Dendritic cell treated with granulocyte-macrophage colony-stimulating factor and Interleukin-4, amounts not matched to agents 40 ng/mL and 50 ng/mL, for 4 days (primary cell): ENCODE results near the gene SYTL1.

Experiments used
- H3K27ac Mint-ChIP-seq: one replicate; pipeline ENCODE4 v1.8.0; 2022; ENCODE audit warnings: mild to moderate bottlenecking, mixed read lengths
- H3K27me3 Mint-ChIP-seq: one replicate; pipeline ENCODE4 v1.8.0; 2022; ENCODE audit warnings: mild to moderate bottlenecking, mixed read lengths
- H3K36me3 Mint-ChIP-seq: one replicate; pipeline ENCODE4 v1.8.0; 2022; ENCODE audit warnings: low read depth, mixed read lengths
- H3K4me1 Mint-ChIP-seq: one replicate; pipeline ENCODE4 v1.8.0; 2022; ENCODE audit warnings: low read depth, mixed read lengths
- H3K4me3 Mint-ChIP-seq: one replicate; pipeline ENCODE4 v1.8.0; 2022; ENCODE audit warnings: mild to moderate bottlenecking, moderate library complexity, mixed read lengths
- H3K9me3 Mint-ChIP-seq: one replicate; pipeline ENCODE4 v1.8.0; 2022; ENCODE audit warnings: mixed read lengths
- intact Hi-C: fragments of 100-400 bp; cut with micrococcal nuclease; formaldehyde crosslinking; loops from one replicate; pipeline ENCODE4 v1.15.0; 2022

SYTL1 gene

DNA sequence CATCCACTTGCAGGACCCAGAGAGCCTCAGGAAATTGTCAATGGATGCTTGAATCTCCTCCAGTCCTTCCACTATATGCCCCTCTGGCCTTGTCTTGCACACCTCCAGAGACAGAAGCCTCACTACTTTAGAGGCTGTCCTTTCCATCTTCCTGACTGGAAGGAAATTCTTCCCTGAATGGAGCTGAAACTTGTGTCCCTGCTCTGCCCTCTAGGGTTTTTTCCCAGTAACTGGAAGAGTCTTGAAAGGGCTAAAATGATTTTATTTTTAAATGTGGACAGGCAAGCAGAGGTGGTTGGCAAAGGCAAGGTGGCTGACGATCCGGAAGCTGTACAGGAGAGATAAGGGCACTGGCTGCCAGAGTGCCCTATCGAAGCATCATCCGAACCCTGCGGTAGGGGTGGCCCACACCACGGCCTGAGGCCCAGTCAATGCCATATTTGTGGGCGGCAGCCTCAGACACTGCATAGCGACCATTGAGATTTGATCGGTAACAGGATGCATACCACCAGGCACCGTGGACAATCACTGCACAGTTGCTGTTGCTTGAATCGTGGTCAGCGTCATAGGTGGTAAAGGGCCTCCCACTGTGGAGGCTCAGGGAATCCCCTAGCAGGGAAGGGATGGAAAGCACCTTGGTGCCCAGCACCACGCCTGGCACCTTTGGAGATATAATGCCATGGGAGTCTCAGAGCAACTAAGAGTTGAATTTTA is 27.2 kb downstream of the SYTL1 start:
- intact Hi-C loops: no loop called here
- Mint-ChIP-seq H3K4me3 (peak overlapping the region; percentile 23), H3K4me1 (peaks cover 73% of the 10 kb centered on the region), H3K27ac (peak overlapping the region; percentile 86), H3K36me3 (peaks cover 15% of the 10 kb centered on the region), H3K27me3 (no peaks in the 10 kb centered on the region), H3K9me3 (no peaks in the 10 kb centered on the region)

DNA sequence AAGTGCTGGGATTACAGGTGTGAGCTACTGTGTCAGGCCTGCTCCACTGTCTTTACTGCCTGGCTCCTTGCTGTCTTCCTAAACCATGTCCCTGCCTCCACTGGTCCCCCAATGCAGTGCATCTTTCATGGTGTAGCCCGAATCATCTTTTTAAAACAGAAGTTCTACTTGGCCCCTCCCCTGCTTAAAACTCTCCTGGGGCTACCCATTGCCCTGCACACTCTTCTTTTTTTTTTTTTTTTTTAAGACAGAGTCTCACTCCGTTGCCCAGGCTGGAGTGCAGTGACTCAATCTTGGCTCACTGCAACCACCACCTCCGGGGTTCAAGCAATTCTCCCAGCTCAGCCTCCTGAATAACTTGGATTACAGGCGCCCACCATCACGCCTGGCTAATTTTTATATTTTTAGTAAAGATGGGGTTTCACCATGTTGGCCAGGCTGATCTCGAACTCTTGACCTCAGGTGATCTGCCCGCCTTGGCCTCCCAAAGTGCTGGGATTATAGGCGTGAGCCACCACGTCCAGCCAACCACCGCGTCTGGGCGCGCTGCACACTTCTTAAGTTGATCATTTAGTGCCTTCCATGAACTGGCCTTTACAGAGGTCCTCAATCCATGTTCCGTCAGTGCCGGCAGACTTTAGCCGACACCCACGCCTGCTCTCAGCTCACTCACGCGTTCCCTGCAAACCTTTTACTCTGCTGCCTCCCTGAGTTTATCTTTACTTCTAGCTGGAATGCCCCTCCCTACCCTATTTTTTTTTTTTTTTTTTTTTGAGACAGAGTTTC is 30.4 kb downstream of the SYTL1 start:
- Mint-ChIP-seq H3K27ac (peak overlapping the region; percentile 23), H3K4me1 (peaks cover 47% of the 10 kb centered on the region)

DNA sequence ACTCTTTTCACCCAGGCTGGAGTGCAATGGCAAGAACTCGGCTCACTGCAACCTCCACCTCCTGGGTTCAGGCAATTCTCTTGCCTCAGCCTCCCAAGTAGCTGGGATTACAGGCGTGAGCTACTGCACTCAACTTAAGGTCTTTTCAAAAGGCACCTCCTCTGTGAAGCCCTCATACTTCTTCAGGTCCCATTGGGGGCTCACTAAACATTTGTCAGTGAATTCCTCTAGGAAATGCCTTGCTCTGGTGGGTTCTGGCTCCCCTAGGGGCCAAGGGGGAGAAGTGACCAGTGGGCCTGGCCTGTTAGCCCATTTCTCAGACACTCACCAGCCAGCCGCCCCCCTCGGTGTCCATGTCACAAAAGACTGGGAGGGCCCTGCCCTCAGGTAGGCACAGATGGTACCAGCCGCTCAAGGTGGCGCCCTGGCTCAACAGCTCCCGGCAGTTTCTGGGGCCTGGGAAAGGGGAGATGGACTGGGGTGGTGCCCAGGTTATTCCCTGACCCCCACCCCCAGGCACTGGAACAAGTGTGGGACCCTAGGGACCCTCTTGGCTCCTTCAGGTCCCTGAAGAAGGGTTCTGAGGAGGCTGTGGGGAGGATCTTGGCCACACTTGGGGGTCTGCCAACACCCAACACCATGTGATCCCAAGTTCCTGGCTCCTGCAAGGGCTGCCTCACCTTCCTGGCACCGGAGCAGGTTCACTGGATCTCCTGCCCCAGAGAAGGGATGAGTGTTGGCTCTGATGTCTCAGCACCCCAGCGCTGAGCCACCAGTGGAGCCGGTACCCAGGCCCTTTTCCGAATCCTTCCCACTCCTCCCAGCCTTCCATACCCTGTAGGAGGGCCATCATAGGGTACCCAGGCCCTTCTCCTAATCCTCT is 31.2 kb downstream of the SYTL1 start:
- Mint-ChIP-seq H3K27me3 (peaks cover 2% of the 10 kb centered on the region), H3K4me1 (peaks cover 39% of the 10 kb centered on the region), H3K4me3 (no peak overlapping the region), H3K27ac (no peak overlapping the region), H3K36me3 (no peaks in the 10 kb centered on the region), H3K9me3 (no peaks in the 10 kb centered on the region)
- intact Hi-C loops: no loop called here

More for the DNA sequence above, 30.4 kb downstream of the SYTL1 start:
- intact Hi-C loops: no loop called here
- no peak overlapping the region for H3K4me3 Mint-ChIP-seq
- no peaks in the 10 kb centered on the region for H3K9me3 Mint-ChIP-seq
- peaks cover 2% of the 10 kb centered on the region for H3K27me3 Mint-ChIP-seq
- no peaks in the 10 kb centered on the region for H3K36me3 Mint-ChIP-seq

DNA sequence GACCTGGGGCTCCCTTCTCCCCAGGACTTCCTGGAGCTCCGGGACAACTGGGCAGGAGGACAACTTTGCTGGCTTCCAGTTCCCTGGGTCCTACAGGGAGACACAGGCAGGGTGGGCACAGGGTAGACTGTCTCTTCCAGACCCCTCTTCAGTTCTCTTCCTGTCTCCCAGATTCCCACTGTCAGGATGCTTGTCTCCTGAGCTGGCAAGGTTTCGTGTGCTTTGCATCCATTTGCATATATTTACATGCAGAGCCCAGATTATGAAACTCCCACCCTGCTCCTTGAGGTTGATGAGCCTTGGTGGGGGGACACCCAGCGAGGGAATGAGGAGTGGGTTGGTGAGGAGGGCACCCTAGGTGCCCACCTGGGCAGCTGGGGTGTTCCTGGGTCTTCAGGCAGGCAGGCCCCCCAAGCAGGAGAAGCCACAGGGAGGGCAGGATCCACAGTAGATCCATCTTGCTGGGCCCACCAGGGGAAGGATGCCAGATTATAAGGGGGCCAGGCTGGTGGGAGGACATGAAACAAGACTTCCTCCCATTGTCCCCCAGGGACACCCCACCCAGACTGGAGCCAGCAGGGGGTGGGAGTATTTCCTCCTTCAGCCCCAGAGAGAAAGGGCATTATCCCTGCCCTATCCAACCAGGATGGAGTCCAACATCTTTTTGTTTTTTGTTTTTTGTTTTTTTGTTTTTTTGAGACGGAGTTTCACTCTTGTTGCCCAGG is 32.7 kb downstream of the SYTL1 start, which contains the start of gene FCN3:
Gene FCN3, minus strand, starts transcription at position 463 of the 725 bp plus-strand sequence. Its CDS starts 6 bp downstream, at position 457.
- H3K9me3 Mint-ChIP-seq: no peaks in the 10 kb centered on the region
- peaks cover 28% of the 10 kb centered on the region for H3K4me1 Mint-ChIP-seq
- no peak within 1 kb of the TSS for H3K4me3 Mint-ChIP-seq
- intact Hi-C loops: no loop called here
- H3K27me3 Mint-ChIP-seq: peaks cover 2% of the 10 kb centered on the region
- H3K27ac Mint-ChIP-seq: peak within 1 kb of the TSS; percentile 54
- no peaks in the 10 kb centered on the region for H3K36me3 Mint-ChIP-seq

DNA sequence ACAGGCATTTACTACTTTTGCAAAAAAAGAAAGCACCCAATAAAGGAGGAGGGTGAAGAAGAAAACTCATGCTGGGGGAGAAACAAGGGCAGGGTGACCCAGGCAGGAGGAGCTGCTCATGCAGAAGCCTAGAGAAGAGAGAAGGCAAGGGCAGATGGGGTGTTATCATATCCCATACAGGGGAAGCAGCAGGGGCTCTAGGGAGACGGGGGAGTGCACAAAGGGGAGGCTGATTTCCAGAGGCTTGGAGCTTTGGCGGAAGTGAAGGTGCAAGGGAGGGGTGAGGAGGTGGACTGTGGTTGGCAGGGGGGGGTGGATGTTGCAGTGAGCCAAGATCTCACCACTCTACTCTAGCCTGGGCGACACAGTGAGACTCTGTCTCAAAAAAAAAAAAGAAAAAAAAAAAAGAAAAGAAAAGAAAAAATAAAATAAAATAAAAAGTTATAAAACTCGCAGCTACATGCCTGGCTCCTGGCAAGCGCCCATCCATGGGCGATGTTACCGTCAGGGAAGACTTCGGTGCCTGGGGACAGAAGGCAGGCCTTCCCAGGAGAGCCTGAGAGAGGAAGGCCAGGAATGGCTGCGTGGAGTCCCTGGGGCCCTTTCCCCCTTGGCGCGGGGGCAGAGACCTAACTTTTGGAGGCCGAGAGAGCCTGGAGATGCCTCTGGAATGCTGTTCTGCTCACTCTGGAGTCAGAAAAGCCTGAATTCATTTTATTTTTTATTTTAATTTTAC is 36.1 kb downstream of the SYTL1 start:
- Mint-ChIP-seq H3K4me1 (peaks cover 27% of the 10 kb centered on the region), H3K27me3 (peaks cover 19% of the 10 kb centered on the region), H3K36me3 (no peaks in the 10 kb centered on the region), H3K27ac (no peak overlapping the region), H3K9me3 (no peaks in the 10 kb centered on the region), H3K4me3 (no peak overlapping the region)
- intact Hi-C loops: no loop called here

DNA sequence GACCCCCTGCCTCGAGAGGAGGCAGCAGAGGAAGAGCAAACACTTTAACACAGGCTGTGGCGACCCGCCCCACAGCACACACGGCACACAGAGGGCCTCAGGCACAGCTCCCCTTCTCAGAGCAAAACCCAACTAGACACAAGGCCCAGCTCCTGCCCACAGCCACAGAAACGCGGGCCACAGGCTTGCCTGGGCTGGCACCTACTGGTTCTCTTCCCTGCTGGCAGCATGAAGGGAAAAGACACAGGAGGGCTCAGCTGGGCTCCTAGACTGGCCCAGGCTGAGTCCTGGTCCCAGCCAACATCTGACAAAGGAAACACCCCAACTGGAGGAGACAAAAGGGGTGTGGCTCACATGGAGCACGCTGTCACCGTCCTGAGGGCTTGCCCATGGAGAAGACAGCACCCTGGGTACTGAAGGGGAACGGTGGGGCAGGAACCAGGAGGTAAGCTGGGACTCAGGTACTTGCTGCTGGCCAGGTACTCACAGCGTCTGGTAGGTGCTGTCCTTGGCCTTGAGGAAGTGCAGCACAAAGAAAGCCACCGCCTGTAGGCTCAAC is 37.8 kb downstream of the SYTL1 start:
- Mint-ChIP-seq H3K27ac (peak overlapping the region; percentile 12), H3K4me3 (no peak overlapping the region), H3K36me3 (no peaks in the 10 kb centered on the region), H3K27me3 (peaks cover 25% of the 10 kb centered on the region), H3K9me3 (no peaks in the 10 kb centered on the region), H3K4me1 (peaks cover 32% of the 10 kb centered on the region)
- intact Hi-C loops: no loop called here

DNA sequence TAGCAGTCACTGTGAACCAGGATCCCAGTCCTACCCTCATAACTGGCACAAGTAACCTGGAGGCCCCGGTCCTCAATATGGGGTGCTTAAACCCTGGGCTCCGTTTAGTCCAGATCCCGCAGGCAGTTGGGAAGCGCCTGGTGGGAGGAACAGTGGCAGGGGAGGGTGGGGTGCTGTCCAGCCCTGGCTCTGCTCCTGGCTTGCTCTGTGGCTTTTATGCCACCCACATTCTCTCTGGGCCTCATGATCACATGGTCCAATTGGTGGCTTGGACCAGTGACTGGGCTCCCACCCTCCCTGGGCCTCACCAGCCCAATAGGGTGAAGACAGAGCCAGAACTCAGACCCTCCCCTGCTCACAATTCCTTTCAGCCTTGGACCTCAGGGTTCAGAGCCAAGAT is 38.4 kb downstream of the SYTL1 start:
- Mint-ChIP-seq H3K4me1 (peaks cover 32% of the 10 kb centered on the region), H3K36me3 (no peaks in the 10 kb centered on the region), H3K27me3 (peaks cover 25% of the 10 kb centered on the region), H3K9me3 (no peaks in the 10 kb centered on the region), H3K4me3 (no peak overlapping the region), H3K27ac (no peak overlapping the region)
- intact Hi-C loops: no loop called here

DNA sequence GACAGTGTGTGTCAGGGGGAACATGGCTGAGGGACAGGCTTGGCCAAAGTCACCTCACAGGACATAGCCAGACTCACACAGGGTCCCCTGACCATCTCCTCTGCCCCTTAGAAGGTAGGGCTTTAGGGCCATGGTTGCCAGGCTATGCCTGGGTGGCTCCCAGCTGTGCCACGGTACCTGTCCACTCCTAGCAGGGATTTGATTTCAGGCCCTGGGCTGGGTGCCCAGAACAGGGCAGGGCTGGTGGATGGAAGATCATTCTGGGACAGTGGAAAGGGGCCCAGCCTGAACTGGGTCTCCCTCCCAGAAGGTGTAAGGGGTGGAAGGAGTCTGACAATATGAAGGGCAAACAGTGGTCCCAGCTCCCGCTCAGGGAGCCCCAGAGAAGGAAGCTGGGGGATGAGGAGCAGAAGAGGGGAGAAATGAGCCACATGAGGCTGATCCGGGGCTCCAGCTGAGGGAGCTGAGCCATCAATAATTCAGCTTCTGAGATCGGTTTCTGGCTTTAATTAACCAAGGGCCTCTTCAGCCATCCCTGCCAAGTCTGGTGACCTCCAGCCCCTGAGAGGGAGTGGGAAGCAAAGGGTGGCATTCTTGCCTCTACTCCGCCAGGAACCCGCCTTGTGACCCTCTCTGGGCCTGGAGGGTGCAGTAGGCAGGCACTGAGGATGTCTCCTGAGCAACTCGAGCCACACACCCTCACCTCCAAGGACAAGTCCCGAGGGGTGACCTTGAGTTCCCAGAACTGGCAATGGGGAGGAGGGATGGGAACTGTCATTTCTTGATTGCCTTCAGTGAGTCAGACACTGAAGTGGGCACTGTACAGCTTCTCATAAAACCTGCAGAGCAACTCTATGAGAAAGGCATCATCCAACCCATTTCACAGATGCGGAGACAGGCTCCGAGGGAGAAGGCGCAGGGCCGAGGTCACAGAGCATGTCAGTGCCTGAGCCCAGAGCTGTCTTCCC is 39.2 kb downstream of the SYTL1 start:
- H3K36me3 Mint-ChIP-seq: no peaks in the 10 kb centered on the region
- no peak overlapping the region for H3K27ac Mint-ChIP-seq
- intact Hi-C loops: no loop called here
- no peaks in the 10 kb centered on the region for H3K9me3 Mint-ChIP-seq
- H3K4me3 Mint-ChIP-seq: no peak overlapping the region
- H3K27me3 Mint-ChIP-seq: peaks cover 24% of the 10 kb centered on the region
- H3K4me1 Mint-ChIP-seq: peaks cover 32% of the 10 kb centered on the region

DNA sequence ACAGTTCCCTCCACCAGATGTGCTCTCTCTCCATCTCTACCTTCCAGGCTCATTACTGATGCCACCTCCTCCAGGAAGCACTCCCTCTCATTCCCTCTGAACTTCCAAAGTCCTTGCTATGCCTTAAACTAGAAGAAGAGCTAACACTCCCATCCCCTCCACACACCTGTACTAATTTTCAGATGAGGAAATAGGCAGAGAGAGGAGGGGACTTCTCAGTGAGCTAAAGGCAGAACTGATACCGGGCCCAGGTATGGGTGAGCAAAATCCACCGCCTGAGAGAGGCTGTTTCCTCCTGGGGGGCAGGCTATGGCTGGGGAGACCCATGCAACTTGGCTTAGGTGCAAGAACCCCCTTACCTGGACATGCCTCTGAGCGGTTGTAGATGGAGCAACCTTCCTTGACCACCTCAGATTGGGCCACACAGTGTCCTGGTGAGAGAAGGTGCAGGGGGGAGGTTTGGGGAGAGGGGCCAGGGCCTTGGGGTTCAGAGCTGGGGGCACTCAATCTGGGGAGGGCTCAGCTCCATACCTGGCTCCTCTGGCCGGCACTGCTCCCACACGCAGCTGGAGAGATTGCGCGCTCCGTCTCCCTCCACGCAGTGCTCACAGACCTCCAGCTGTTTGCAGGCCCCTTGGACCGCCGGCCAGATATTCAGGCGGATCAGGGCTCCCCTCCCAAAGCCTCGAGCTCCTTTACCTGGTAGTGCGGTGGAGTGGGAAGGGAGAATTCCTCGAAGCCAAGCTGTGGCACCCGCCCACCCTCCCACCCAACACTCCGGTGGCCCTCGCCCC is 40.3 kb downstream of the SYTL1 start:
- H3K9me3 Mint-ChIP-seq: no peaks in the 10 kb centered on the region
- intact Hi-C loops: no loop called here
- H3K36me3 Mint-ChIP-seq: no peaks in the 10 kb centered on the region
- peaks cover 32% of the 10 kb centered on the region for H3K4me1 Mint-ChIP-seq
- peaks cover 32% of the 10 kb centered on the region for H3K27me3 Mint-ChIP-seq
- H3K27ac Mint-ChIP-seq: peak overlapping the region; percentile 14
- H3K4me3 Mint-ChIP-seq: no peak overlapping the region

DNA sequence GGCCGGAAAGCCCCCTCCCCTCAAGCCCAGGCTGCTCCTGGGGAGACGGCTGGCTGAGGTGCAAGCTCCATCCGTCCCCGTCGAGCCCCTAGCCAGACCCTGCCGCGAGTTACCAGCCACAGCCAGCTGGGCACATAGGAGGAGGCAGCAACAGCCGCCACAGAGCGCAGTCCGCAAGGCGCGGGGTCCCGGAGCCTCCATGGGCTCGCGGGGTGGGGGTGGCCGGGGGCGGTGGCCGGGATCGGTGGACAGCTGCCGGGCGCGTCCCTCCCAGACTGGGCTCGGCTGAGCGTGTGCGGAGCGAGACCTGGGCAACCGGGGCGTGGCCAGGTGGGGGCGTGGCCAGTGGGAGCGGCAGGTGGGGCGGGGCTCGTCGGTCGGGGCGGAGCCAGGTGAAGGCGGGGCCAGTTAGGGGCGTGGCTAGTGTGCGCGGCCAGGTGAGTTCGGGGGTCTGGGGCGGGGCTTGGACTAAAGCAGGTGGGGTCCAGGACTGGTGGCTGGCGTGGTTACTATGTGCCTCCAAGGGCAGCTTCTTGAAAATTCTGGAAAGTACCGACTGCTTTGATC is 41.3 kb downstream of the SYTL1 start, which contains the start of gene CD164L2:
Gene CD164L2, minus strand, starts transcription at position 295 of the 567 bp plus-strand sequence. Its CDS starts 94 bp downstream, at position 201.
- Mint-ChIP-seq H3K4me1 (peaks cover 32% of the 10 kb centered on the region), H3K36me3 (no peaks in the 10 kb centered on the region), H3K9me3 (no peaks in the 10 kb centered on the region), H3K27ac (peak within 1 kb of the TSS; percentile 61), H3K4me3 (no peak within 1 kb of the TSS), H3K27me3 (peaks cover 33% of the 10 kb centered on the region)
- intact Hi-C loops: no loop called here

DNA sequence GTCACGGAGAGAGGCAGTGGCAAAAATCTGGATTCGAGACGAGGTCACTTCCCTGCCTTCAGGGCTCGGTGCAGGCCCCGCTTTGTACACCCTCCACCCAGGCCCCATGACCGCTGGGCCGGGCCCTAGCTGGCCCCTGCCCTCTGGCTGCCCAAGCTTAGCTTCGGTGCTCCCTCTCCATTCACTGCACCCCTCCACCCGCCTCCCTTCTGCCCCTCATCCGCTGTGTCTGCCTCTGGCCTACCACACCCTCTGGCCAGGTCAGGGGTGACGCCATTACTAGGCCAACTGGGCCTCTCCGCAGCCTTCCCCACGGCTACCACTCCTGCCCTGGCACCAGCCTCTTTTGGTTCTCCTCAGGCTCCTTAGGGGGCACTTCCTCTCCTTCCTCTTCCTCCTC is 41.8 kb downstream of the SYTL1 start:
- peaks cover 32% of the 10 kb centered on the region for H3K4me1 Mint-ChIP-seq
- no peak overlapping the region for H3K4me3 Mint-ChIP-seq
- intact Hi-C loops: no loop called here
- H3K27me3 Mint-ChIP-seq: peaks cover 36% of the 10 kb centered on the region
- H3K36me3 Mint-ChIP-seq: no peaks in the 10 kb centered on the region
- no peaks in the 10 kb centered on the region for H3K9me3 Mint-ChIP-seq
- peak overlapping the region; percentile 61 for H3K27ac Mint-ChIP-seq
